ENCODE results near the gene MIA2. TPM values are rescaled to one million over a fixed set of nuclear protein-coding genes. Genes with fewer than 3 reads are reported as not detected.

MIA2 gene
- total RNA-seq, 1 donor from 2014 or later: 34.2 TPM

DNA sequence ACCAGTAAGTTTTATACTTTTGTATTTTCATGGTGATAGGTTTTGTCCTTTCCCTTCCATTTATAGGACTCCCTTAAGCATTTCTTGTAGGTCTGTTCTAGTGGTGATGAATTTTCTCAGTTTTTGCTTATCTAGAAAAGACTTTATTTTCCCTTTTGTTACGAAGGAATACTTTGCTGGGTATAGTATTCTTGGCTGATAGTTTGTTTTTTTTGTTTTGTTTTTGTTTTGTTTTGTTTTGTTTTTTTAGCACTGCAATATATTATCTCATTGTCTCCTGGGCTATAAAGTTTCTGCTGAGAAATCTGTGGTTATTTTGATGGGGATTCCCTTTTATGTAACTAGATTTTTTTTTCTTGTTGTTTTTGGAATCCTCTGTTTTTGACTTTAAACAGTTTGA is 130.8 kb downstream of the MIA2 start:
- intact Hi-C loops (cut with DNase I): no loop called here
- H3K36me3 ChIP-seq: peaks cover 5% of the 10 kb centered on the region
- DNase-seq (no peak), ATAC-seq (no peak)
- H3K9me3 ChIP-seq: peaks cover 14% of the 10 kb centered on the region
- TF ChIP-seq, protein P1, sequence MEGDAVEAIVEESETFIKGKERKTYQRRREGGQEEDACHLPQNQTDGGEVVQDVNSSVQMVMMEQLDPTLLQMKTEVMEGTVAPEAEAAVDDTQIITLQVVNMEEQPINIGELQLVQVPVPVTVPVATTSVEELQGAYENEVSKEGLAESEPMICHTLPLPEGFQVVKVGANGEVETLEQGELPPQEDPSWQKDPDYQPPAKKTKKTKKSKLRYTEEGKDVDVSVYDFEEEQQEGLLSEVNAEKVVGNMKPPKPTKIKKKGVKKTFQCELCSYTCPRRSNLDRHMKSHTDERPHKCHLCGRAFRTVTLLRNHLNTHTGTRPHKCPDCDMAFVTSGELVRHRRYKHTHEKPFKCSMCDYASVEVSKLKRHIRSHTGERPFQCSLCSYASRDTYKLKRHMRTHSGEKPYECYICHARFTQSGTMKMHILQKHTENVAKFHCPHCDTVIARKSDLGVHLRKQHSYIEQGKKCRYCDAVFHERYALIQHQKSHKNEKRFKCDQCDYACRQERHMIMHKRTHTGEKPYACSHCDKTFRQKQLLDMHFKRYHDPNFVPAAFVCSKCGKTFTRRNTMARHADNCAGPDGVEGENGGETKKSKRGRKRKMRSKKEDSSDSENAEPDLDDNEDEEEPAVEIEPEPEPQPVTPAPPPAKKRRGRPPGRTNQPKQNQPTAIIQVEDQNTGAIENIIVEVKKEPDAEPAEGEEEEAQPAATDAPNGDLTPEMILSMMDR (IDR thresholded peaks at IDR 0.05): no peak
- no peaks in the 10 kb centered on the region for H3K4me1 ChIP-seq
- H3K27me3 ChIP-seq (ENCODE audit: low read depth): no peaks in the 10 kb centered on the region
- H3K4me3 ChIP-seq: no peak overlapping the region
- H3K27ac ChIP-seq: no peak overlapping the region

DNA sequence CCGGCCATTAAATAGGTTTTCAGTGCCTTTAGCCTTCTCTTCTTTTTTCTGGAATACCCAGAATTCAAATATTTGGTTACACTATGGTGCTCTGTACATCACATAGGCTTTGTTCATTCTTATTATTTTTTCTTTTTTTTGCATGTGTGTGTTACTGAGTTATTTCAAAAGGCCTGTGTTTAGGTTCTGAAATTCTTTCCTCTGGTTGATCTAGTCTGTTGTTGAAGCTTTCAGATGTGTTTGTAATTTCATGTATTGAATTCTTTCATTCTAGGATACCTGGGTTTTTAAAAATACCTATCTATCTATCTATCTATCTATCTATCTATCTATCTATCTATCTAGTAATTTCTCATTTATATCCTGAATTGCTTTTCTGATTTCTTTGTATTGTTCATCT is 131.6 kb downstream of the MIA2 start:
- H3K4me3 ChIP-seq: no peak overlapping the region
- H3K27me3 ChIP-seq (ENCODE audit: low read depth): no peaks in the 10 kb centered on the region
- no peaks in the 10 kb centered on the region for H3K4me1 ChIP-seq
- TF ChIP-seq, protein P1 (IDR thresholded peaks at IDR 0.05): no peak
- DNase-seq (no peak), ATAC-seq (no peak)
- peaks cover 14% of the 10 kb centered on the region for H3K9me3 ChIP-seq
- H3K27ac ChIP-seq: no peak overlapping the region
- intact Hi-C loops (cut with DNase I): no loop called here
- H3K36me3 ChIP-seq: peaks cover 6% of the 10 kb centered on the region

DNA sequence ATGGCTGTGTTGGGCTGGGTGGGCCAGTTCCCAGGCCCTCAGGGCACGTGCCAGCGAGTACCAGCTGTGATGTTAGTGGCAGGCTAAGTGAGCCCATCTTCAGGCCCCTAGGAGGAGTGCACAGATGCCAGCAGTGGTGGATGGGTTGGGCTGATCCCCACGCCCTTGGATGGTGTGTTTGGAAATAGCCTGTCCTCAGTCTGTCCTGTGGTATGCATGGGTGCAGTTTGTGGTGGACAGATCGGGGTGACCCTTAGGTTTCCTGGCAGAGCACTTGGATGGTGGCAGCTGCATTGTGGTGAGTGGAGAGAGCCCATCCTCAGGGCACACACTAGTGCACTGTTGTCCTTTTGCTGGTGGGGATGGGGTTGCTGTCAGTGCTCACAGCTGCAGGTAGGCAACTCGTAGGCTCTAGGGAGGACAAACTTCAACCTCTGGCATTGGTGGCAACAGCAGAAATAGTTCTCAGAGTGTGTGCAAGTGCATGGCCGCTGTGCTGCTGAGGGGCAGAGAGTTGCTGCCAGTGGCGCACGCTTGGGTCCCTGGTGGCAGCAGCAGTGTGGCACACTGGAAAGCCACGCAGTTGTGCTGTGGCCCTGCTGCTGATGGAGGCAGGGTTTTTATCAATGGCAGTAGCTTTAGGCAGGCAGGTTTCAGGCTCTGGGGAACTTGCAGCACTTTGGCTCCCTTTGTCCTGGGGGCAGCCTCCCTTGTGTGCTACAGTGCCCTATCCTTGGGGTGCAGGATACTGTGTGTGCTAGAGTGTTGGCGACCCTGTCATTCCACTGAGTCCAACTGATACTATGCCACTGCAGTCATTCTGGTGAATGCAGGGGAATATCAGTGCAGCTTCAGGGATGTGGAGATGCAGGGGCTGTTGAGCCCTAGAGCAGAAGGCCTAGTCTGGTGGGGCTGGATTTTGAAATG is 133.0 kb downstream of the MIA2 start:
- H3K4me1 ChIP-seq: no peaks in the 10 kb centered on the region
- intact Hi-C loops (cut with DNase I): no loop called here
- H3K27ac ChIP-seq: no peak overlapping the region
- H3K36me3 ChIP-seq: peaks cover 6% of the 10 kb centered on the region
- no peaks in the 10 kb centered on the region for H3K27me3 ChIP-seq (ENCODE audit: low read depth)
- DNase-seq (no peak), ATAC-seq (peak; percentile 18 to 43)
- no peak overlapping the region for H3K4me3 ChIP-seq
- H3K9me3 ChIP-seq: peaks cover 14% of the 10 kb centered on the region
- TF ChIP-seq, protein P1 (IDR thresholded peaks at IDR 0.05): no peak

DNA sequence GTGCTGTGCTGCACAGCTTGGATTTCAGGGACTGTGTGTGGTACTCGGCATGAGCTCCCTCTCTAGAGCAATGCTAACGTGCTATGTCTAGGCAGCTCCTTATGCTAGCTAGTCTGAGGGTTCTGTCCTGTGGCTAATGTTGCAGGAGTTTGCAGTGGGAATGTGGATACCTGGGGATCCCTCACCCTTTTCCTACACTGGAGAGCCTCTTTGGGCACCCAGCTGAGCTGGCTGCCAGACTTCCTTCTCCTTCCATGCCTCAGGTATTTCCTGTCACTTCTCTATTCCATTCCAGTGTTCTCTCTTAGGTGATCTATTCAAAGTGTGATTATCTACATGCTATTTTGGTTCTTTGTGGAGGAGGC is 133.7 kb downstream of the MIA2 start:
- Histone ChIP-seq H3K9me3 (peaks cover 14% of the 10 kb centered on the region), H3K4me3 (no peak overlapping the region), H3K4me1 (no peaks in the 10 kb centered on the region), H3K36me3 (peaks cover 6% of the 10 kb centered on the region), H3K27me3 (ENCODE audit: low read depth) (no peaks in the 10 kb centered on the region), H3K27ac (no peak overlapping the region)
- ATAC-seq: peak in 1 of 2 donors; percentile 46
- TF ChIP-seq, protein P1 (IDR thresholded peaks at IDR 0.05): no peak
- intact Hi-C loops (cut with DNase I): no loop called here
- DNase-seq: no peak

DNA sequence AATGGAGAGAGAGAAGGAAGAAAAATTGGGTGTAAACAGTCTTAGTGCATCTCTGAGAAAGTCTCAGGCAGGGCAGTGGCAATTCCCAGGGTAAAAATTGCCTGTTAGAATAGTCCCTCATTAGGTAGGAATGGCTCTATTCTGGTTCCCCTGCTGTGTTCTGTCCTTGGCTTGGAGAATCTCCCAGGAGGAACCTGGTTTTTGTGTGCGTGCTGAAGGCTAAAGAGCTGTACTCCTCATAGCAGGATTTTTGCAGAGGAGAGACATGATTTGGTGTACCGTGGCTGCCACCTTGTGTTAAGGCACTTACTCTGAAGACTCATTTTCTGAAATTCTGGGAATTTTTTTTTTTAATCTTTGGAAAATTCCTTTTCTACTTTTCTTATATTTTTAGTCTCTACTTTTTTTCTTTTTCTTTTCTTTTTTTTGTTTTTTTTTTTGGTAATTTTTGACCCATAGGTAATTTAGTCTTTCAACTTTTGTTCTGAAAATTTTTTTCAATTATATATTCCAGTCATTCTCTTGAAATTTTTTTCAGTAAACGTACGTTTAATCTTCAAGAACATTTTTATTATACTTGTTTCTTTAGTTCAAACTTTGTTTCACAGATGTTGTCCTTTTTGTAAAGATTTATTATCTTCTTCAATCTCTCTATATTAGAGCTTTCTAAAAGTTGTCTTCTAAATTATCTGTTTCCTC is 134.7 kb downstream of the MIA2 start:
- TF ChIP-seq, protein P1 (IDR thresholded peaks at IDR 0.05): peak; percentile 36
- H3K36me3 ChIP-seq: peaks cover 6% of the 10 kb centered on the region
- no peak for DNase-seq
- H3K4me3 ChIP-seq: no peak overlapping the region
- H3K9me3 ChIP-seq: peaks cover 14% of the 10 kb centered on the region
- no peaks in the 10 kb centered on the region for H3K4me1 ChIP-seq
- intact Hi-C loops (cut with DNase I): no loop called here
- peak; percentile 29 to 36 for ATAC-seq
- H3K27ac ChIP-seq: no peak overlapping the region
- H3K27me3 ChIP-seq (ENCODE audit: low read depth): no peaks in the 10 kb centered on the region

Data from lower lobe of right lung (tissue), 2 donors.